ACC112 (cell line): ENCODE results near the gene SPG7.

ENCODE experiments used
- H2AFZ ChIP-seq: fragments of 200-600 bp; sonication (generic); one replicate; pipeline ENCODE4 v1.6.0; 2017; ENCODE audit warnings: antibody characterized with exemption, low read length; ENCODE audit not compliant: unreplicated experiment
- H3K27ac ChIP-seq: fragments of 200-600 bp; sonication (generic); 2 replicates; pipeline ENCODE4 v1.5.1; 2014; ENCODE audit warnings: low read depth, mild to moderate bottlenecking, antibody characterized with exemption, low read length, moderate library complexity
- H3K27me3 ChIP-seq: fragments of 200-600 bp; sonication (generic); 2 replicates; pipeline ENCODE4 v1.6.1; 2014; ENCODE audit warnings: mild to moderate bottlenecking, antibody characterized with exemption, low read length, moderate library complexity, mixed read lengths; ENCODE audit not compliant: insufficient read depth
- H3K36me3 ChIP-seq: fragments of 200-600 bp; sonication (generic); 2 replicates; pipeline ENCODE4 v1.6.1; 2016; ENCODE audit warnings: mild to moderate bottlenecking, antibody characterized with exemption, low read length, moderate library complexity, mixed read lengths; ENCODE audit not compliant: insufficient read depth
- H3K4me1 ChIP-seq: fragments of 200-600 bp; sonication (generic); one replicate; pipeline ENCODE4 v1.6.1; 2016; ENCODE audit warnings: low read length, mixed read lengths; ENCODE audit not compliant: insufficient read depth, unreplicated experiment, control insufficient read depth
- H3K4me3 ChIP-seq: fragments of 200-600 bp; sonication (generic); 2 replicates; pipeline ENCODE4 v1.5.1; 2014; ENCODE audit warnings: mild to moderate bottlenecking, low read depth, low read length
- H3K79me2 ChIP-seq: fragments of 200-600 bp; sonication (generic); one replicate; pipeline ENCODE4 v1.6.0; 2016; ENCODE audit warnings: low read length; ENCODE audit not compliant: control insufficient read depth, unreplicated experiment, insufficient read depth

Gene SPG7

DNA sequence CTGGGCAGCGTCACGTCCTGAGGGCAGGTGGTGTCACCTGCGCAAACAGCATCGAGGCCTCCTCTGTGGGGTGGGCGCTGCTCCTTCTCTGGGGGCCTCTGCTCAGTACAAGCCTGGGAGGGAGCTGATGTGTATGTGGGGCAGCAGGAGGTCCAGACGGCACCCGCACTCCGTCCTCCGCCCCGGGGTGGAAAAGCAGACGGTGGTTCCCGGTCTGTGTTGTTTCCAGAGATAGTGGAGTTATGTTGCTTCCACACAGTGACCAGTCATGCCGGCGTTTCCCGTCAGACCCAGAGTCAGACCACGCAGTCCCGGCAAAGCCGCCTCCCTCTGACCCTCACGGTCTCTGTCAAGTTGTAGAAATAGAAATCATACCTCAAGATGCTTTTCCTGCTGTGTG lies 38.6 kb downstream of the SPG7 start:
- Histone ChIP-seq H3K79me2 (no peaks in the 10 kb centered on the region), H3K36me3 (peaks cover 18% of the 10 kb centered on the region), H3K4me1 (no peaks in the 10 kb centered on the region), H3K27me3 (no peaks in the 10 kb centered on the region), H3K4me3 (no peak overlapping the region), H3K27ac (no peak overlapping the region), H2AFZ (no peak overlapping the region)

DNA sequence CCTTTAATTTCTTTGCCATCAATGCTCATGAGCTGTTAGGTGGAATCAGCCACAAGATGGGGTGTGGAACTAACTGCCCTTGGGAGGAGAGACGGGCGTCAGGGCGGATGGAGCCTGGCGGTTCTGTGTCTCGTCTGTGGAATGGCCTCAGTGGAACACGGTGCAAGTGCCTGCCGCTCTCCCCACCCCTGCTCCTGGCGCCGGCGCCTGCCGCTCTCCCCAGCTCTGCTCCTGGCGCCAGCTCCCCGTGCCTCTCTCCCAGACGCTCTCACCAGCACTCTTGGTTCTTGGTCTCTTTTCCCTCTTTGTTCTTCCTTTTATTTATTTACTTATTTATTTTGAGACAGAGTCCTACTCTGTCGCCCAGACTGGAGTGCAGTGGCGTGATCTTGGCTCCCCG lies 39.1 kb downstream of the SPG7 start:
- no peaks in the 10 kb centered on the region for H3K79me2 ChIP-seq
- no peaks in the 10 kb centered on the region for H3K4me1 ChIP-seq
- no peak overlapping the region for H3K27ac ChIP-seq
- no peak overlapping the region for H2AFZ ChIP-seq
- peaks cover 18% of the 10 kb centered on the region for H3K36me3 ChIP-seq
- H3K27me3 ChIP-seq = no peaks in the 10 kb centered on the region
- H3K4me3 ChIP-seq = no peak overlapping the region

DNA sequence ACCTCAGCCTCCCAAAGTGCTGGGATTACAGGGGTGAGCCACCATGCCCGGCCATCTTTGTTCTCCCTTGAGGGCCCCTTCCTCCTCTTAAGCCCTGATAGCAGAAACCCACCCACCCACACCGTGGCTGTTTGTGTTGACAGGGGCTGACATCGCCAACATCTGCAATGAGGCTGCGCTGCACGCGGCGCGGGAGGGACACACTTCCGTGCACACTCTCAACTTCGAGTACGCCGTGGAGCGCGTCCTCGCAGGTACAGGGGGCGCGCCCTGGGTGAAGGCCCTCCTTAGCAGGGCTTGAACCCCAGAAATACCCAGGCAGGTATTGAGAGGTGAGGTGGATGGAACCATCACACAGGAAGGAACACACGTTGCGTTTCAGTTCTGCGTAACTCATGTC lies 39.7 kb downstream of the SPG7 start:
- H3K27ac ChIP-seq = no peak overlapping the region
- no peaks in the 10 kb centered on the region for H3K79me2 ChIP-seq
- H2AFZ ChIP-seq = no peak overlapping the region
- no peaks in the 10 kb centered on the region for H3K4me1 ChIP-seq
- peaks cover 19% of the 10 kb centered on the region for H3K36me3 ChIP-seq
- H3K4me3 ChIP-seq = no peak overlapping the region
- H3K27me3 ChIP-seq = no peaks in the 10 kb centered on the region

DNA sequence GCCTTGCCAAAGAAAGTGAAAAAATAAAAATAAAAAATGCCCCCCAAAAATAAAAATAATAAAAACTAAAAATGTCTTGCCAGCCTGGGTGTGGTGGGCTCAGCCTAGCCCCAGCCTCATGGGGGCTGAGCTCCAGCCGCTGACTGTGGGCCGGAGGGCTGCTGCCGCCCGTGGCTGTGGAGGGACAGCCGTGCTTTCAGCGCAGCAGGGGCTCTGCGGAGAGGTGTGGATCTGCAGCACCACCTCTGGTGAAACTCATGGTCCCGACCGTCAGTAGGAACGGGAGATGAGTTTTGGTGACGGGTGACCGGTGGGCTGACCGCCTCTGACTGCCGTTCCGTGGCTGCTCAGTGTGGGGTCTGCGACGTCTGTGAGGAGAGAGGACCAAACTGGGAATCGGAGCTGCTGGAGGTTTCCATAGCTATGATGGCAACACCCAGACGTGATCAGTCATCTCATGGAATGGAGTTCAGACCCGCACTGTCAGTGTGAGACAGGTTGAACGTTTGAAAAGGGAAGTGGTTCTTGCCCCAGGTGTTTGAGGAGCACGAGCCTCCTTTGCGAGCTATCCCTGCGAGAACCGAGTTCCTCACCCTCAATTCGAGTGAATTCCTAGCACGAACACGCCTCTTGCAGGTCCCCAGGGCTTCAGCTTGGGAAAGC lies 40.3 kb downstream of the SPG7 start:
- H2AFZ ChIP-seq = no peak overlapping the region
- no peaks in the 10 kb centered on the region for H3K4me1 ChIP-seq
- H3K79me2 ChIP-seq = no peaks in the 10 kb centered on the region
- H3K4me3 ChIP-seq = no peak overlapping the region
- H3K27me3 ChIP-seq = no peaks in the 10 kb centered on the region
- peaks cover 22% of the 10 kb centered on the region for H3K36me3 ChIP-seq
- no peak overlapping the region for H3K27ac ChIP-seq

DNA sequence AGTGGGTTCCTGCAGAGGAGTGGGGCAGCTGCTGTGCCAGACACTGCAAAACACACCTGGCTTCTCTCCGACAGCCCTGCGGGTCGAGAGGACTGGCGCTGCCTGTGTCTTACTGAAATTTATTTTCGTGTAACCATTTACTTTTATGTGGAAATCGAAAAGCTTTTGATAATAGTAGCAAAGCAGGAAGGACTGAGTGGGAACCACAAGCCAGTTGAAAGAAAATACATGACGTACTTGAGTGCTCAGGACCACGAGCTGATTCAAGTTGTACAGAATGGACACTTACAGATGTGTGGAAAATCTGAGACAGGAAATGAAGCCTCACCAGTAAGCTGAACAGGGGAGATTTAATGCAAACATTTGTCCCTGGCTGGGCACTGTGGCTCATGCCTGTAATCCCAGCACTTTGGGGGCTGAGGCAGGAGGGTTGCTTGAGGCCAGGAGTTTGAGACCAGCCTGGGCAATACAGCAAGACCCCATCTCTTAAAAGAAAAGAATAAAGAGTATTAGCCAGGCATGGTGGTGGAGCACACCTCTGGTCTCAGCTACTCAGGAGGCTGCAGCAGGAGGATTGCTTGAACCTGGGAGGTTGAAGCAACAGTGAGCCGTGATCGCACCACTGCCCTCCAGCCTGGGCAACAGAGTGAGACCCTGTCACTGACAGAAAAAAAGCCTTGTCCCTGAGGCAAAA lies 41.0 kb downstream of the SPG7 start:
- Histone ChIP-seq H3K79me2 (no peaks in the 10 kb centered on the region), H3K4me1 (no peaks in the 10 kb centered on the region), H2AFZ (no peak overlapping the region), H3K36me3 (peaks cover 22% of the 10 kb centered on the region), H3K27me3 (no peaks in the 10 kb centered on the region), H3K27ac (no peak overlapping the region), H3K4me3 (no peak overlapping the region)

DNA sequence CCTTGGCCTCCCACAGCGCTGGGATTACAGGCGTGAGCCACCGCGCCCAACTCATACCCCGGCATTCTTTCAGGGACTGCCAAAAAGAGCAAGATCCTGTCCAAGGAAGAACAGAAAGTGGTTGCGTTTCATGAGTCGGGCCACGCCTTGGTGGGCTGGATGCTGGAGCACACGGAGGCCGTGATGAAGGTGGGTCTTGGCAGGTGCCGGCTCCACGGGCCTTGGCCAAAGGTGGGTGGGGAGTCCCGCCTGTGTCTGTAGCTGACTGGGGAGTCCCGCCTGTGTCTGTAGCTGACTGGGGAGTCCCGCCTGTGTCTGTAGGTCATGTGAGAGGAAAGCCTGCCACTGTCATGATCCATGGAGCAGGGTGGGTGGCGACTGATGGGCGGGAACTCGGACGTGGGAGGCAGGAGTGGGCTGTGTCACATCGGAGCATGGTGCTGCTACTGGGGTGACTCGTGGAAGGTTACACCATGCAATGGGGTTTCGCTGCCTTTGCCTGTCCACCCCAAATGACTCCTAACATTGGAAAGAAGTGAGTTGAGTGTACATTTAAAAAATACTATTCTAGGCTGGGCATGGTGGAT lies 42.3 kb downstream of the SPG7 start:
- no peaks in the 10 kb centered on the region for H3K4me1 ChIP-seq
- no peaks in the 10 kb centered on the region for H3K79me2 ChIP-seq
- H3K27me3 ChIP-seq = no peaks in the 10 kb centered on the region
- no peak overlapping the region for H2AFZ ChIP-seq
- no peak overlapping the region for H3K27ac ChIP-seq
- no peak overlapping the region for H3K4me3 ChIP-seq
- H3K36me3 ChIP-seq = peaks cover 17% of the 10 kb centered on the region

DNA sequence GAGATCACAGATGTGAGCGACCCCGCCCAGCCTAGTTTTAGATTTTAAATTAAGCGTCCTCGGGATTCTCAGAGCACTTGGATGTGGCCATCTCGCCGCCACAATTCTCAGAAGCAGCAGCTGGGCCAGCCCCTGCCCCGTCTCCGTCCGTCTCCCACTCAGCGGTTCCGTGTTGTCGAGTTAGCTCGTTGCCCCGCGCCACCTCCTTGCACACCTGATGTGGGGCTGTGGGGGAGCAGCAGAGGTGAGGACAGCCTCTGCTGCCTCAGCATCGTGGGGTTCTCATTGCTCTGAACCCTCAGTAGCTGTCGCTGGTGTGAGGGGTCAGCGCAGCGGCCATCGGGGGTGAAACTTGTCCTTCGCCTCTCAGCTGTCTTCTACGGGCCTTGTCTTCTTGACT lies 44.1 kb downstream of the SPG7 start:
- H3K4me3 ChIP-seq = no peak overlapping the region
- peaks cover 25% of the 10 kb centered on the region for H3K36me3 ChIP-seq
- H3K27ac ChIP-seq = no peak overlapping the region
- no peaks in the 10 kb centered on the region for H3K79me2 ChIP-seq
- no peaks in the 10 kb centered on the region for H3K4me1 ChIP-seq
- H3K27me3 ChIP-seq = no peaks in the 10 kb centered on the region
- H2AFZ ChIP-seq = no peak overlapping the region

DNA sequence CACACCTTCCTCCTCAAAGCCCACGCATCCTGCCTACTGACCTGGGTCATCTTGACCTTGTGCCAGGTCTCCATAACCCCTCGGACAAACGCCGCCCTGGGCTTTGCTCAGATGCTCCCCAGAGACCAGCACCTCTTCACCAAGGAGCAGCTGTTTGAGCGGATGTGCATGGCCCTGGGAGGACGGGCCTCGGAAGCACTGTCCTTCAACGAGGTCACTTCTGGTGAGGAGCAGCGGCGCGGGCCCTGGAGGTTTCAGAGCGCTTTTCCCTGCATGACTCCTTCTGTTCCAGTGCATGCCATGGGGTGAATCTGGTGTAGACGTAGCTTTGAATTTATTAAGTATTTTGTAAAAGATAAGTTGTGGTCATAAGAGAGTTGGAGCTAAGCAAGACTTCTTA lies 44.7 kb downstream of the SPG7 start:
- Histone ChIP-seq H3K79me2 (no peaks in the 10 kb centered on the region), H3K27ac (no peak overlapping the region), H3K4me1 (no peaks in the 10 kb centered on the region), H3K36me3 (peaks cover 25% of the 10 kb centered on the region), H2AFZ (no peak overlapping the region), H3K4me3 (no peak overlapping the region), H3K27me3 (no peaks in the 10 kb centered on the region)

DNA sequence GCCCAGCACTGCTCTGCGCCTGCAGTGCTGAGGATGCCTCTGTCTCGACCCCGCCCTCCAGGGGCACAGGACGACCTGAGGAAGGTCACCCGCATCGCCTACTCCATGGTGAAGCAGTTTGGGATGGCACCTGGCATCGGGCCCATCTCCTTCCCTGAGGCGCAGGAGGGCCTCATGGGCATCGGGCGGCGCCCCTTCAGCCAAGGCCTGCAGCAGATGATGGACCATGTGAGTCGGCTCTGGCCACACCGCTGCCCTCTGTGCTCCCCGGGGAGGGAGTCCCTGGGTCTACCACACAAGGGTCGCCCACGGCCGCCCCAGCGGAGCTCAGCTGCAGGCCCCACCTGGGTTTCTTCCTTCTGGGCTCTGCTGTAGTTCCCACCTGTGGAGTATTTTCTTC lies 45.5 kb downstream of the SPG7 start:
- Histone ChIP-seq H3K4me1 (peaks cover 3% of the 10 kb centered on the region), H3K27me3 (no peaks in the 10 kb centered on the region), H3K4me3 (no peak overlapping the region), H3K36me3 (peaks cover 25% of the 10 kb centered on the region), H3K27ac (no peak overlapping the region), H2AFZ (no peak overlapping the region), H3K79me2 (no peaks in the 10 kb centered on the region)

DNA sequence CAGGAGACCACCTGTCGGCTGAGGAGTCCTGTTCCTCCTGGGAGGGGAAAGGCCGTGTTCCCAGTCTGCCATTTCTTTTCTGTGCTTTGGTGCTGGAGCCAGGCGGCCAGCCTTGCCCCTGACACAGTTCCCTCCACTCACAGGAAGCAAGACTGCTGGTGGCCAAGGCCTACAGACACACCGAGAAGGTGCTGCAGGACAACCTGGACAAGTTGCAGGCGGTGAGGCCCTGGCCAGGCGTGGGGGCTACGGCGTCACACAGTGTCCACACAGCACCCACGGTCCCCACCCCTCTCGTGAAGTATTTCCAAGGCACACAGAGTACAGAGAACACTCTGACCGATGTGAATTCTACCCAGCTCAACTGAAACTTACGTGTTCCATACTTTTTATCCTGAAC lies 46.1 kb downstream of the SPG7 start:
- Histone ChIP-seq H3K27me3 (no peaks in the 10 kb centered on the region), H3K79me2 (no peaks in the 10 kb centered on the region), H3K4me1 (peaks cover 7% of the 10 kb centered on the region), H3K27ac (no peak overlapping the region), H3K4me3 (no peak overlapping the region), H3K36me3 (peaks cover 20% of the 10 kb centered on the region), H2AFZ (no peak overlapping the region)

DNA sequence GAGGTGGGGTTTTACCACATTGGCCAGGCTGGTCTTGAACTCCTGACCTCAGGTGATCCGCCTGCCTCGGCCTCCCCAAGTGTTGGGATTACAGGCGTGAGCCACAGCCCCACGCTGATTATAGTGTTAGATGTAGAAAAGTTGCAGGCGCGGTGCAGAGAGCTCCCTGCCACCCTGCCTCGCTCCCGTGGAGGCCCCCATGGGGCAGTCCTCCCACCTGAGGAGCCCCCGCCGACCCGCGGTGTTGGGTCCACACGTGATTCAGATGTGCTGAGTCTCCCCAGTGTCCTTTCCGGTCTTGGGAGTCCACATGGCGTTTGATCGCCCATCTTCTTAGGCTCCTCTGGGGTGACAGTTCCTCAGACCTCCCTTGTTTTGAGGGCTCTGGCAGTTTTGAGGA lies 47.1 kb downstream of the SPG7 start:
- Histone ChIP-seq H2AFZ (no peak overlapping the region), H3K4me3 (no peak overlapping the region), H3K4me1 (peaks cover 12% of the 10 kb centered on the region), H3K27ac (no peak overlapping the region), H3K79me2 (no peaks in the 10 kb centered on the region), H3K27me3 (no peaks in the 10 kb centered on the region), H3K36me3 (peaks cover 20% of the 10 kb centered on the region)
